Stimulated activated CD8-positive, alpha-beta memory T cell treated with anti-CD3 and anti-CD28 coated beads, Interleukin-12 subunit alpha, Interleukin-12 subunit beta, amount 100 ng/mL, for 1 hour (primary cell): ENCODE data around the gene DRD3.
A peak's percentile ranks its signal among the peaks of the same experiment; 100 is the strongest.

Experiments used
- DNase-seq: peaks from one replicate; pipeline ENCODE4 v3.0.0-alpha.2; 2020; ENCODE audit warnings: low read depth

The DRD3 gene

GRCh38 chr3:114179575-114179974, 723 bp upstream of the DRD3 start:
- DNase-seq: no peak

- DNase-seq: no peak
Measured at GRCh38 chr3:114176890-114177289, 2.0 kb downstream of the DRD3 start.

GRCh38 chr3:114176487-114176886, 2.4 kb downstream of the DRD3 start:
- no peak for DNase-seq

- no peak for DNase-seq
Measured at GRCh38 chr3:114175204-114175987, 3.5 kb downstream of the DRD3 start.

GRCh38 chr3:114171677-114172076, 7.2 kb downstream of the DRD3 start:
- no peak for DNase-seq

GRCh38 chr3:114168150-114168549, 10.7 kb downstream of the DRD3 start:
- DNase-seq: no peak

- DNase-seq: no peak
Measured at GRCh38 chr3:114157321-114157720, 21.5 kb downstream of the DRD3 start.

- no peak for DNase-seq
Measured at GRCh38 chr3:114155370-114155821, 23.5 kb downstream of the DRD3 start.

- DNase-seq: no peak
Measured at GRCh38 chr3:114154321-114154821, 24.5 kb downstream of the DRD3 start.

GRCh38 chr3:114152519-114153151, 26.2 kb downstream of the DRD3 start:
- peak; percentile 71 for DNase-seq

- no peak for DNase-seq
Measured at GRCh38 chr3:114151091-114151490, 27.8 kb downstream of the DRD3 start.

- no peak for DNase-seq
Measured at GRCh38 chr3:114147251-114147650, 31.6 kb downstream of the DRD3 start.

- DNase-seq: no peak
Measured at GRCh38 chr3:114144909-114145688, 33.8 kb downstream of the DRD3 start.

- DNase-seq: no peak
Measured at GRCh38 chr3:114143817-114144216, 35.0 kb downstream of the DRD3 start.

- DNase-seq: no peak
Measured at GRCh38 chr3:114139836-114140235, 39.0 kb downstream of the DRD3 start.

GRCh38 chr3:114133947-114134346, 44.9 kb downstream of the DRD3 start:
- DNase-seq: no peak

- DNase-seq: no peak
Measured at GRCh38 chr3:114132500-114132899, 46.4 kb downstream of the DRD3 start.

GRCh38 chr3:114128826-114129225, 50.0 kb downstream of the DRD3 start:
- no peak for DNase-seq

- no peak for DNase-seq
Measured at GRCh38 chr3:114128231-114128630, 50.6 kb downstream of the DRD3 start.

- no peak for DNase-seq
Measured at GRCh38 chr3:114127517-114127916, 51.3 kb downstream of the DRD3 start.

GRCh38 chr3:114126461-114126860, 52.4 kb downstream of the DRD3 start:
- DNase-seq: no peak

GRCh38 chr3:114122027-114122709, 56.7 kb downstream of the DRD3 start:
- DNase-seq: no peak
